ENCODE measurements around the gene ARHGEF6. TPM values are rescaled to one million over a fixed set of nuclear protein-coding genes. Genes with fewer than 3 reads are reported as not detected.
A peak's percentile ranks its signal among the peaks of the same experiment; 100 is the strongest.
"Not testable (repeated sequence)": the region's sequence is repeated elsewhere in the genome, so short reads cannot be mapped to it uniquely, and the experiment has no call there.

ARHGEF6 gene
- total RNA-seq, 1 donor from 2014 or later = 0.26 TPM

DNA sequence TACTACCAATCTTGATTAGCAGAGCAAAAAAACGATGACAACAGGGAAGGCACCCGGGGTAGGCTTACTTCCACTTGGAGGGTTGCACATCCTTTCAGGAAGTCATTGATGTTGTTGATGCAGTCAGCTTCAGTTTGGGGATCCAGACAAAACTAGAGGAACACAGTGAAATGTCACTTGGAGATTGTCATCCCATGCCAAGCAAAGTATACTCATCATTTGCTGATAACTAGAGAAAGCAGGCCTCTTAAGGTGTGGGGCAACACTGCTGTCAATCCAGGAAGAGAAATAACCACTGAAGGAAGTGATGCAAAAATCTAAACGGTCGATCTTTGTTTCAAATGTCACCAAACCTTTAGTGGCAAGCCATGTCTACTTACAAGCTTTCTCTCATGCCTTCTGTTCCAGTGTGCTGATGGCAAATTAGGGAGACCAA lies 1.4 kb downstream of the ARHGEF6 start:
- TF ChIP-seq CTCF (IDR thresholded peaks at IDR 0.05; ENCODE audit: insufficient read depth, low read length, severe bottlenecking) = no peak
- no peak for DNase-seq (ENCODE audit: low read depth)
- FAIRE-seq = peak; percentile 77
- Histone ChIP-seq H3K4me3 (ENCODE audit: low read depth, low read length) (no peak overlapping the region), H3K36me3 (ENCODE audit: control insufficient read depth, insufficient read depth, low read length) (no peaks in the 10 kb centered on the region), H3K27me3 (ENCODE audit: control insufficient read depth, insufficient read depth, low read length) (no peaks in the 10 kb centered on the region)

GRCh38 chrX:136778916-136779315 lies 1.8 kb downstream of the ARHGEF6 start:
- no peak for DNase-seq (ENCODE audit: low read depth)
- no peak for FAIRE-seq
- Histone ChIP-seq H3K36me3 (ENCODE audit: control insufficient read depth, insufficient read depth, low read length) (no peaks in the 10 kb centered on the region), H3K4me3 (ENCODE audit: low read depth, low read length) (no peak overlapping the region), H3K27me3 (ENCODE audit: control insufficient read depth, insufficient read depth, low read length) (no peaks in the 10 kb centered on the region)
- no peak for TF ChIP-seq CTCF (IDR thresholded peaks at IDR 0.05; ENCODE audit: insufficient read depth, low read length, severe bottlenecking)

GRCh38 chrX:136778020-136778419 lies 2.7 kb downstream of the ARHGEF6 start:
- Histone ChIP-seq H3K4me3 (ENCODE audit: low read depth, low read length) (no peak overlapping the region), H3K36me3 (ENCODE audit: control insufficient read depth, insufficient read depth, low read length) (no peaks in the 10 kb centered on the region), H3K27me3 (ENCODE audit: control insufficient read depth, insufficient read depth, low read length) (no peaks in the 10 kb centered on the region)
- no peak for DNase-seq (ENCODE audit: low read depth)
- no peak for TF ChIP-seq CTCF (IDR thresholded peaks at IDR 0.05; ENCODE audit: insufficient read depth, low read length, severe bottlenecking)
- FAIRE-seq = no peak

- no peaks in the 10 kb centered on the region for H3K36me3 ChIP-seq (ENCODE audit: control insufficient read depth, insufficient read depth, low read length)
- no peak overlapping the region for H3K4me3 ChIP-seq (ENCODE audit: low read depth, low read length)
- FAIRE-seq (no peak), DNase-seq (ENCODE audit: low read depth) (no peak)
- no peak for TF ChIP-seq CTCF (IDR thresholded peaks at IDR 0.05; ENCODE audit: insufficient read depth, low read length, severe bottlenecking)
- H3K27me3 ChIP-seq (ENCODE audit: control insufficient read depth, insufficient read depth, low read length) = no peaks in the 10 kb centered on the region
These were observed 7.1 kb downstream of the ARHGEF6 start for GRCh38 chrX:136773648-136774047.

DNA sequence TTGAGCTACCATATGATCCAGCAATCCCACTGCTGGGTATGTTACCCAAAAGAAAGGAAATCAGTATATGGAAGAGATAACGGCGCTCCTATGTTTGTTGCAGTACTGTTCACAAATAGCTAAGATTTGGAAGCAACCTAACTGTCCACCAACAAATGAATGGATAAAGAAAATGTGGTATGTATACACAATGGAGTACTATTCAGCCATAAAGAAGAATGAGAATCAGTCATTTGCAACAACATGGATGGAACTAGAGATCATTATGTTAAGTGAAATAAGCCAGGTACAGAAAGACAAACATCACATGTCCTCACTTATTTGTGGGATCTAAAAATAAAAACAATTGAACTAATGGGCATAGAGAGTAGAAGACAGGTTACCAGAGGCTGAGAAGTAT lies 8.9 kb downstream of the ARHGEF6 start:
- DNase-seq (ENCODE audit: low read depth); FAIRE-seq; H3K36me3 ChIP-seq (ENCODE audit: control insufficient read depth, insufficient read depth, low read length); H3K27me3 ChIP-seq (ENCODE audit: control insufficient read depth, insufficient read depth, low read length); H3K4me3 ChIP-seq (ENCODE audit: low read depth, low read length): not testable (repeated sequence)

DNA sequence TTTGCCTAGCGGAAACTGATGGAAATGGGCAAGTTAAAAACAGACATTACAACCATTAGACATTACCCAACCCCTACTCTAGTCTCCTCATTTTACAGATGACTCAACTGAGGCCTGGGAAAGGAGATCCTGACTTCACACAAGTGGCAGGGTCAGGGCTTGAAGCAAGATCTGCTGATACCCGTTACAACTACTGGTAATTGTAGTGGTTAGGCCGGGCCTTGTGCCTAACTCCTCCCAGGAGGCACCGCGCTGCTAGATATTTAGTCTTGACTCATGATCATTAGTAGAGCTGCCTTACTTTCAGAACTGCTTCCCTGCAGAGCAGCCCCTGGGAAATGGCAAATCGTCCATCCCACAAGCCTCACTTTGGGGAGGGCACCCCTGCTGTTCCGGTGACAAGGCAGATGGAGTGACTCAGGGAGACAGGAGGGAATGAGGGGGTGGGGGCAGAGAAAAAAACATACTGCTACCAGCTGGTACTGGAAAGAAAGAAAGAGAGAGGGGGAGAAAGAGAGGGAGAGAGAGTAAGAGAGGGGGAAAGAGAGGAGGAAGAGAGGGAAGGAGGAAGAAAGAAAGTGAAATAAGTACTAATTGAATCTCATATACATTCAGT lies 12.2 kb downstream of the ARHGEF6 start:
- FAIRE-seq = no peak
- no peak for TF ChIP-seq CTCF (IDR thresholded peaks at IDR 0.05; ENCODE audit: insufficient read depth, low read length, severe bottlenecking)
- Histone ChIP-seq H3K36me3 (ENCODE audit: control insufficient read depth, insufficient read depth, low read length) (no peaks in the 10 kb centered on the region), H3K27me3 (ENCODE audit: control insufficient read depth, insufficient read depth, low read length) (no peaks in the 10 kb centered on the region), H3K4me3 (ENCODE audit: low read depth, low read length) (no peak overlapping the region)
- peak; percentile 72 for DNase-seq (ENCODE audit: low read depth)
